CD4-positive, alpha-beta T cell treated with Interleukin-4 for 1 hour (primary cell): ENCODE measurements around the gene LZIC.
A peak's percentile ranks its signal among the peaks of the same experiment; 100 is the strongest.

Experiments
- DNase-seq, 2 donors: peaks; one replicate each; pipeline ENCODE4 v3.0.0-alpha.2; 2020 to 2022

LZIC gene

GRCh38 chr1:9883585-9884449, 59.4 kb downstream of the LZIC start:
- no peak for DNase-seq

GRCh38 chr1:9882945-9883303, 60.3 kb downstream of the LZIC start:
- no peak for DNase-seq

- peak in 1 of 2 donors; percentile 27 for DNase-seq
Observed at GRCh38 chr1:9882296-9882944, 60.8 kb downstream of the LZIC start.

- DNase-seq, result no peak
Observed at GRCh38 chr1:9881838-9882249, 61.3 kb downstream of the LZIC start.
